DOHH2 (cell line): ENCODE data around the gene ERH.

Source experiments
- H3F3A ChIP-seq: fragments of 200-600 bp; sonication (generic), shearing (Covaris generic); 2 replicates; pipeline ENCODE4 v1.6.0; 2016; ENCODE audit warnings: antibody characterized with exemption, mild to moderate bottlenecking; ENCODE audit not compliant: control insufficient read depth, insufficient read depth
- H3K27ac ChIP-seq: fragments of 200-600 bp; sonication (generic); 2 replicates; pipeline ENCODE4 v1.5.1; 2014; ENCODE audit warnings: low read depth, mild to moderate bottlenecking, low read length, moderate library complexity
- H3K27me3 ChIP-seq: fragments of 200-600 bp; sonication (generic); 2 replicates; pipeline ENCODE4 v1.6.1; 2014; ENCODE audit warnings: mild to moderate bottlenecking, low read length, mixed read lengths; ENCODE audit not compliant: control insufficient read depth
- H3K36me3 ChIP-seq: fragments of 200-600 bp; sonication (generic); 2 replicates; pipeline ENCODE4 v1.6.1; 2014; ENCODE audit warnings: mild to moderate bottlenecking, low read length, moderate library complexity, mixed read lengths; ENCODE audit not compliant: control insufficient read depth
- H3K4me1 ChIP-seq: fragments of 200-600 bp; sonication (generic); 2 replicates; pipeline ENCODE4 v1.6.1; 2014; ENCODE audit warnings: mild to moderate bottlenecking, low read length, mixed read lengths; ENCODE audit not compliant: control insufficient read depth
- H3K4me2 ChIP-seq: fragments of 200-600 bp; sonication (generic); 2 replicates; pipeline ENCODE4 v1.6.0; 2014; ENCODE audit warnings: mild to moderate bottlenecking, low read length, moderate library complexity
- H3K4me3 ChIP-seq: fragments of 200-600 bp; sonication (generic); 2 replicates; pipeline ENCODE4 v1.5.1; 2014; ENCODE audit warnings: mild to moderate bottlenecking, low read length, mixed read lengths
- H3K79me2 ChIP-seq: fragments of 200-600 bp; sonication (generic); 2 replicates; pipeline ENCODE4 v1.6.1; 2014; ENCODE audit warnings: mild to moderate bottlenecking, low read length, mixed read lengths; ENCODE audit not compliant: control insufficient read depth
- H3K9me2 ChIP-seq: fragments of 200-600 bp; sonication (generic); replicated peaks from 2 replicates; pipeline ENCODE4 v1.6.1; 2014; ENCODE audit warnings: mild to moderate bottlenecking, low read length, mixed read lengths; ENCODE audit not compliant: control insufficient read depth
- H3K9me3 ChIP-seq: fragments of 200-600 bp; sonication (generic); 2 replicates; pipeline ENCODE4 v1.6.1; 2014; ENCODE audit warnings: antibody characterized with exemption, low read length, mixed read lengths; ENCODE audit not compliant: control insufficient read depth, insufficient read depth
- H4K20me1 ChIP-seq: fragments of 200-600 bp; sonication (generic); 2 replicates; pipeline ENCODE4 v1.6.0; 2014; ENCODE audit warnings: low read depth, mild to moderate bottlenecking, antibody characterized with exemption, low read length, moderate library complexity; ENCODE audit not compliant: control insufficient read depth, insufficient read depth
- EZH2phosphoT487 ChIP-seq: fragments of 200-600 bp; sonication (generic); IDR thresholded peaks from 2 replicates; pipeline ENCODE4 v1.6.1; 2017; ENCODE audit warnings: borderline replicate concordance, mild to moderate bottlenecking, antibody characterized with exemption, low read length, moderate library complexity, mixed read lengths
- TF ChIP-seq, protein P1 (sequence below): fragments of 200-600 bp; sonication (generic); IDR thresholded peaks from one replicate; pipeline ENCODE4 v1.5.1; 2014; ENCODE audit warnings: antibody characterized with exemption, mild to moderate bottlenecking, low read depth, low read length; ENCODE audit not compliant: poor library complexity, severe bottlenecking

Gene ERH

DNA sequence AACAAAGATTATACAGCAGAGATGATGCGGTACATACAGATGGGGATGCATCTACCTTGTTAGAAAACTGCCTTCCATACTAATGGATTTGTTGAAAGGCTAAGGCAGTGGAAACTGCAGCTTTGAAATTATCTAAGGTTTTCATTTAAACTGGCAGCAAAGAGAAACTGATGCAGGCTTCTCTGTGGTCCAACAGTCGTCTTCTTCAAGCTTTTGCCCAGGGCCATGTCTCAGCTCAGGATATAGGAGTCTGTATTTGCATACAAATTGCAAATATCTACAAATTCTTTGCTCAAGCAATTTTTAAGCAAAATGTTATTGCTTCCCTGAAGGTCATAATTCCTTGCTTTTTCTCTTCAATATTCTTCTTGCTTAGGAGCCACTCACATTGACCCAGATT lies 33.7 kb downstream of the ERH start:
- no peaks in the 10 kb centered on the region for H3K9me3 ChIP-seq
- no peaks in the 10 kb centered on the region for H3K79me2 ChIP-seq
- H4K20me1 ChIP-seq = no peaks in the 10 kb centered on the region
- H3K27ac ChIP-seq = no peak overlapping the region
- H3K9me2 ChIP-seq = no peaks in the 10 kb centered on the region
- H3K27me3 ChIP-seq = peaks cover 13% of the 10 kb centered on the region
- no peak overlapping the region for H3K4me3 ChIP-seq
- H3F3A ChIP-seq = no peaks in the 10 kb centered on the region
- no peaks in the 10 kb centered on the region for H3K36me3 ChIP-seq
- TF ChIP-seq EZH2phosphoT487 = no peak
- TF ChIP-seq, protein P1, sequence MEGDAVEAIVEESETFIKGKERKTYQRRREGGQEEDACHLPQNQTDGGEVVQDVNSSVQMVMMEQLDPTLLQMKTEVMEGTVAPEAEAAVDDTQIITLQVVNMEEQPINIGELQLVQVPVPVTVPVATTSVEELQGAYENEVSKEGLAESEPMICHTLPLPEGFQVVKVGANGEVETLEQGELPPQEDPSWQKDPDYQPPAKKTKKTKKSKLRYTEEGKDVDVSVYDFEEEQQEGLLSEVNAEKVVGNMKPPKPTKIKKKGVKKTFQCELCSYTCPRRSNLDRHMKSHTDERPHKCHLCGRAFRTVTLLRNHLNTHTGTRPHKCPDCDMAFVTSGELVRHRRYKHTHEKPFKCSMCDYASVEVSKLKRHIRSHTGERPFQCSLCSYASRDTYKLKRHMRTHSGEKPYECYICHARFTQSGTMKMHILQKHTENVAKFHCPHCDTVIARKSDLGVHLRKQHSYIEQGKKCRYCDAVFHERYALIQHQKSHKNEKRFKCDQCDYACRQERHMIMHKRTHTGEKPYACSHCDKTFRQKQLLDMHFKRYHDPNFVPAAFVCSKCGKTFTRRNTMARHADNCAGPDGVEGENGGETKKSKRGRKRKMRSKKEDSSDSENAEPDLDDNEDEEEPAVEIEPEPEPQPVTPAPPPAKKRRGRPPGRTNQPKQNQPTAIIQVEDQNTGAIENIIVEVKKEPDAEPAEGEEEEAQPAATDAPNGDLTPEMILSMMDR = no peak
- peaks cover 7% of the 10 kb centered on the region for H3K4me1 ChIP-seq
- no peak overlapping the region for H3K4me2 ChIP-seq

GRCh38 chr14:69363964-69364363 lies 34.1 kb downstream of the ERH start:
- H3K9me2 ChIP-seq = no peaks in the 10 kb centered on the region

DNA sequence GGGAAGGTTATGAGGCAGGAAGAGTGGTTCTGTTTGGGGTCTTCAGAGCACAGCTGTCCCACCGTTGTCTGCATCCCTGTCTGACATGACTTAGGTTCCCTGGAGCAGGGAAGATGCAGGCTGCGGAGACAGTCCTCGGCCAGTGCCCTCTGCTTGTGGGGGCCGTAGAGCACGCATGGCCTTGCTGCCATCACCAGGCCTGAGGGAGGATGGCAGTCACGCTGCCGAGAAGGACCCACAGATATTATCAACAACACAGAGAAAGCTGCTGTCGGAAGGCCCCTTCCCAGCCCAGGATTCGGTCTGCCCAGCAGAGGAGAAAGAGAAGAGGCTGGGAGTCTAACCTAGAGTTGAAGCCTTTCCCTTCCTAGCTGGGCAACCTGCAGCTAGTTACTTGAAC lies 35.0 kb downstream of the ERH start:
- no peak overlapping the region for H3K4me3 ChIP-seq
- no peak overlapping the region for H3K27ac ChIP-seq
- no peaks in the 10 kb centered on the region for H4K20me1 ChIP-seq
- no peak overlapping the region for H3K4me2 ChIP-seq
- peaks cover 7% of the 10 kb centered on the region for H3K4me1 ChIP-seq
- no peak for TF ChIP-seq EZH2phosphoT487
- TF ChIP-seq, protein P1 = peak; percentile 28
- no peaks in the 10 kb centered on the region for H3K9me2 ChIP-seq
- H3K36me3 ChIP-seq = no peaks in the 10 kb centered on the region
- H3F3A ChIP-seq = peaks cover 2% of the 10 kb centered on the region; the same call in 1 of the 2 replicates
- H3K9me3 ChIP-seq = no peaks in the 10 kb centered on the region
- H3K79me2 ChIP-seq = no peaks in the 10 kb centered on the region
- peaks cover 20% of the 10 kb centered on the region for H3K27me3 ChIP-seq

More at GRCh38 chr14:69363964-69364363, 34.1 kb downstream of the ERH start:
- Histone ChIP-seq H3K79me2 (no peaks in the 10 kb centered on the region), H3K4me1 (peaks cover 7% of the 10 kb centered on the region), H3K4me3 (no peak overlapping the region), H3K36me3 (no peaks in the 10 kb centered on the region), H3K27ac (no peak overlapping the region), H3K4me2 (no peak overlapping the region), H3K9me3 (no peaks in the 10 kb centered on the region), H4K20me1 (no peaks in the 10 kb centered on the region), H3F3A (peaks cover 2% of the 10 kb centered on the region; the same call in 1 of the 2 replicates), H3K27me3 (peaks cover 17% of the 10 kb centered on the region)
- no peak for TF ChIP-seq EZH2phosphoT487
- TF ChIP-seq, protein P1 = no peak
